HL-60/S4 (cell line): ENCODE results near the gene ADAMTSL1.

ENCODE experiments used
- in situ Hi-C: fragments of 300-500 bp; cut with MboI; formaldehyde crosslinking; loops from 2 replicates; pipeline ENCODE4 v1.14.3; 2022; ENCODE audit warnings: low sequenced_read_pairs

Gene ADAMTSL1

GRCh38 chr9:18495065-18495464, 21.1 kb downstream of the ADAMTSL1 start:
- in situ Hi-C loops = no loop called here

GRCh38 chr9:18496256-18497000, 22.5 kb downstream of the ADAMTSL1 start:
- in situ Hi-C loops = no loop called here

- in situ Hi-C loops = no loop called here
These were observed 25.1 kb downstream of the ADAMTSL1 start for GRCh38 chr9:18499062-18499461.

- in situ Hi-C loops = no loop called here
These were observed 26.0 kb downstream of the ADAMTSL1 start for GRCh38 chr9:18499980-18500379.

- in situ Hi-C loops = no loop called here
These were observed 26.5 kb downstream of the ADAMTSL1 start for GRCh38 chr9:18500451-18500850.

- in situ Hi-C loops = no loop called here
These were observed 28.0 kb downstream of the ADAMTSL1 start for GRCh38 chr9:18501949-18502348.

GRCh38 chr9:18502546-18502945, 28.6 kb downstream of the ADAMTSL1 start:
- in situ Hi-C loops = no loop called here

GRCh38 chr9:18504707-18505106, 30.8 kb downstream of the ADAMTSL1 start:
- in situ Hi-C loops = no loop called here

- in situ Hi-C loops = no loop called here
These were observed 33.2 kb downstream of the ADAMTSL1 start for GRCh38 chr9:18507151-18507550.

- in situ Hi-C loops = no loop called here
These were observed 42.6 kb downstream of the ADAMTSL1 start for GRCh38 chr9:18516514-18516913.

GRCh38 chr9:18516965-18517364, 43.0 kb downstream of the ADAMTSL1 start:
- in situ Hi-C loops = no loop called here

GRCh38 chr9:18520416-18521047, 46.6 kb downstream of the ADAMTSL1 start:
- in situ Hi-C loops = no loop called here

GRCh38 chr9:18526685-18527084, 52.7 kb downstream of the ADAMTSL1 start:
- in situ Hi-C loops = no loop called here

GRCh38 chr9:18531136-18532065, 57.4 kb downstream of the ADAMTSL1 start:
- in situ Hi-C loops = no loop called here

GRCh38 chr9:18534611-18535010, 60.7 kb downstream of the ADAMTSL1 start:
- in situ Hi-C loops = no loop called here

- in situ Hi-C loops = no loop called here
These were observed 62.6 kb downstream of the ADAMTSL1 start for GRCh38 chr9:18536554-18536953.

GRCh38 chr9:18539203-18539693, 65.3 kb downstream of the ADAMTSL1 start:
- in situ Hi-C loops = no loop called here

GRCh38 chr9:18542837-18543405, 69.0 kb downstream of the ADAMTSL1 start:
- in situ Hi-C loops = no loop called here

- in situ Hi-C loops = no loop called here
These were observed 69.6 kb downstream of the ADAMTSL1 start for GRCh38 chr9:18543406-18544192.

GRCh38 chr9:18544456-18544855, 70.5 kb downstream of the ADAMTSL1 start:
- in situ Hi-C loops = no loop called here
